Endothelial cell of umbilical vein (primary cell): ENCODE data around the gene PLA2G6. TPM values are rescaled to one million over a fixed set of nuclear protein-coding genes. Genes with fewer than 3 reads are reported as not detected.
A peak's percentile ranks its signal among the peaks of the same experiment; 100 is the strongest.

Source experiments
- BruUV-seq: library from RNA; stranded (reverse); fragments of 400-500 nt; replicated peaks from 2 replicates; lab custom pipeline; 2021; lab: Mats Ljungman, UMichigan
- CTCF ChIA-PET: fragments of 300-600, 350-600 bp; sonication (Branson Sonifier 250); formaldehyde crosslinking; loops from one replicate; lab custom pipeline; 2021; ENCODE audit warnings: antibody characterized with exemption, inconsistent platforms; lab: Charles Lee
- POLR2A ChIA-PET: fragments of 300-600, 350-600 bp; sonication (Branson Sonifier 250); formaldehyde crosslinking; loops from one replicate; lab custom pipeline; 2021; ENCODE audit warnings: antibody characterized with exemption, inconsistent platforms; lab: Charles Lee
- DNase-seq: peaks from one replicate; pipeline ENCODE4 v3.0.0-alpha.2; 2011; ENCODE audit warnings: low read depth, low spot score
- FAIRE-seq: peaks from 2 replicates; lab custom pipeline; 2011; peaks lifted over from hg19 to GRCh38; lab: Jason Lieb, UNC
- H2AFZ ChIP-seq: 2 replicates; pipeline ENCODE4 v1.6.0; 2012; ENCODE audit warnings: low read depth, low read length, control low read depth, inconsistent platforms
- H3K27ac ChIP-seq: 2 replicates; pipeline ENCODE4 v1.5.1; 2011; ENCODE audit warnings: low read depth, mild to moderate bottlenecking, control low read depth, low read length, moderate library complexity; ENCODE audit not compliant: insufficient read depth
- H3K27me3 ChIP-seq, 2 experiments: 2 replicates each; pipeline versions ENCODE4 v1.6.0 to v1.6.1; 2011; ENCODE audit warnings: low read length in 2 of 2, mixed read lengths in 1 of 2; ENCODE audit not compliant: control insufficient read depth in 2 of 2, insufficient read depth in 2 of 2
- H3K36me3 ChIP-seq, 2 experiments: 2 replicates in 1 of 2; 3 replicates in 1 of 2; pipeline ENCODE4 v1.5.1; 2011; ENCODE audit warnings: low read length in 2 of 2, mild to moderate bottlenecking in 1 of 2, moderate library complexity in 1 of 2; ENCODE audit not compliant: control insufficient read depth in 2 of 2, insufficient read depth in 2 of 2; ENCODE audit errors: extremely low read depth in 1 of 2
- H3K4me1 ChIP-seq: 3 replicates; pipeline ENCODE4 v1.5.1; 2011; ENCODE audit warnings: mild to moderate bottlenecking, low read length; ENCODE audit not compliant: control insufficient read depth, insufficient read depth; ENCODE audit errors: extremely low read depth
- H3K4me2 ChIP-seq: 2 replicates; pipeline ENCODE4 v1.6.1; 2011; ENCODE audit warnings: low read length, control low read depth, mixed read lengths; ENCODE audit not compliant: insufficient read depth
- H3K4me3 ChIP-seq, 3 experiments: fragments of 200-600 bp in 1 of 3; sonication (generic), shearing (Covaris generic) in 1 of 3; replicated peaks in 1 of 3; 2 replicates each; pipeline ENCODE4 v1.5.1; 2011 to 2016; ENCODE audit warnings: control low read depth in 3 of 3, low read length in 3 of 3, mild to moderate bottlenecking in 2 of 3, inconsistent platforms in 1 of 3, low read depth in 1 of 3, moderate library complexity in 1 of 3; ENCODE audit not compliant: insufficient read depth in 1 of 3
- H3K79me2 ChIP-seq: 2 replicates; pipeline ENCODE4 v1.6.0; 2012; ENCODE audit warnings: low read length, inconsistent platforms; ENCODE audit not compliant: control insufficient read depth, insufficient read depth
- H3K9ac ChIP-seq: replicated peaks from 2 replicates; pipeline ENCODE3; 2011; ENCODE audit warnings: low read length, control low read depth; ENCODE audit not compliant: insufficient read depth; ENCODE audit errors: extremely low read depth
- H3K9me1 ChIP-seq: replicated peaks from 3 replicates; pipeline ENCODE4 v1.6.0; 2011; ENCODE audit warnings: mild to moderate bottlenecking, low read length; ENCODE audit not compliant: control insufficient read depth, insufficient read depth; ENCODE audit errors: extremely low read depth
- H3K9me3 ChIP-seq: replicated peaks from 2 replicates; pipeline ENCODE4 v1.5.1; 2012; ENCODE audit warnings: low read length, inconsistent platforms; ENCODE audit not compliant: control insufficient read depth, insufficient read depth
- H4K20me1 ChIP-seq: replicated peaks from 2 replicates; pipeline ENCODE3; 2011; ENCODE audit warnings: mild to moderate bottlenecking, low read length; ENCODE audit not compliant: control insufficient read depth, insufficient read depth; ENCODE audit errors: extremely low read depth
- CTCF ChIP-seq, 2 donors: IDR thresholded peaks; 1 replicate in 1 of 2; 2 replicates in 1 of 2; pipeline ENCODE4 v1.5.1; 2011; ENCODE audit warnings: low read length in 2 of 2, mild to moderate bottlenecking in 2 of 2, moderate library complexity in 2 of 2, control low read depth in 1 of 2, inconsistent platforms in 1 of 2, low read depth in 1 of 2; ENCODE audit not compliant: insufficient read depth in 1 of 2; ENCODE audit errors: extremely low read depth in 1 of 2
- EZH2 ChIP-seq: IDR thresholded peaks from 2 replicates; pipeline ENCODE4 v1.6.1; 2012; ENCODE audit warnings: borderline replicate concordance, low read depth, mild to moderate bottlenecking, moderate library complexity, low read length, inconsistent platforms; ENCODE audit not compliant: severe bottlenecking
- FOS ChIP-seq: IDR thresholded peaks from 2 replicates; pipeline ENCODE4 v1.6.1; 2011; ENCODE audit warnings: mild to moderate bottlenecking, low read length, moderate library complexity, borderline replicate concordance; ENCODE audit not compliant: insufficient read depth
- GATA2 ChIP-seq: IDR thresholded peaks from 2 replicates; pipeline ENCODE4 v1.7.0; 2011; ENCODE audit warnings: low read depth, mild to moderate bottlenecking, moderate library complexity, mixed read lengths, low read length; ENCODE audit not compliant: insufficient read length, insufficient read depth
- JUN ChIP-seq: IDR thresholded peaks from 2 replicates; pipeline ENCODE4 v1.6.1; 2011; ENCODE audit warnings: borderline replicate concordance, low read depth; ENCODE audit not compliant: insufficient read length, insufficient read depth
- MAX ChIP-seq: IDR thresholded peaks from 2 replicates; pipeline ENCODE4 v1.6.1; 2011; ENCODE audit not compliant: insufficient read depth, insufficient read length
- MYC ChIP-seq: IDR thresholded peaks from one replicate; pipeline ENCODE4 v1.6.1; 2011; ENCODE audit warnings: mild to moderate bottlenecking, low read depth, low read length
- POLR2A ChIP-seq: IDR thresholded peaks from 2 replicates; pipeline ENCODE4 v1.6.1; 2012; ENCODE audit warnings: low read depth, mild to moderate bottlenecking, control low read depth, low read length
- POLR2AphosphoS5 ChIP-seq: IDR thresholded peaks from 2 replicates; pipeline ENCODE4 v1.6.1; 2012; ENCODE audit warnings: low read depth, mild to moderate bottlenecking, control low read depth, low read length, moderate library complexity; ENCODE audit not compliant: insufficient read depth
- dilution Hi-C: fragments of 300-500 bp; cut with MboI; formaldehyde crosslinking; loops from one replicate; pipeline ENCODE4 v1.15.0; 2019; ENCODE audit warnings: low sequenced_read_pairs; ENCODE audit not compliant: extremely low pct_ligation_motif_present
- intact Hi-C: fragments of 100-400 bp; cut with micrococcal nuclease; formaldehyde crosslinking; loops from one replicate; pipeline ENCODE4 v1.10.0; 2022
- polyA plus RNA-seq, 4 experiments: library from polyadenylated mRNA; depleted of rRNA in 3 of 4; stranded (reverse) in 3 of 4; unstranded in 1 of 4; fragments of >200 nt; gene quantifications; 2 replicates each; pipeline versions ENCODE4 v1.2.1 to v1.2.3, GENCODE V29; 2011 to 2012; ENCODE audit warnings: missing spikeins in 1 of 4
- total RNA-seq: library from RNA; stranded (reverse); gene quantifications from 2 replicates; pipeline ENCODE4 v1.2.3, GENCODE V29; 2021

Gene PLA2G6
- total and polyA plus RNA-seq, 2 donors (not counting 3 experiments of a cell fraction or from before 2014, with no cell fraction given): 6.6 to 10.3 TPM

GRCh38 chr22:38097557-38098409 is 83.8 kb downstream of the PLA2G6 start:
- BruUV-seq: no TSS peak
- intact Hi-C loops (no loop called here), dilution Hi-C loops (no loop called here)
- Histone ChIP-seq H4K20me1 (no peaks in the 10 kb centered on the region), H3K9ac (no peak overlapping the region), H3K4me2 (no peak overlapping the region), H3K27me3 (peaks cover 0 to 3% of the 10 kb centered on the region in 2 experiments), H2AFZ (no peak overlapping the region), H3K4me3 (no peak overlapping the region), H3K9me1 (no peaks in the 10 kb centered on the region), H3K9me3 (no peaks in the 10 kb centered on the region), H3K27ac (no peak overlapping the region), H3K36me3 (no peaks in the 10 kb centered on the region), H3K79me2 (no peaks in the 10 kb centered on the region), H3K4me1 (peaks cover 10% of the 10 kb centered on the region)
- TF ChIP-seq CTCF (IDR thresholded peaks at IDR 0.05; ENCODE audit: extremely low read depth in 1 of 2, insufficient read depth in 1 of 2, low read depth in 1 of 2, low read length in 2 of 2) (peak; percentile 36 to 60), POLR2A (no peak)
- FAIRE-seq (no peak), DNase-seq (peak; percentile 12)
- POLR2A ChIA-PET: no interaction called here
- CTCF ChIA-PET: interaction anchor here (0.7 to 4.0 kb wide), 27 partner anchors 8 to 470 kb away, joined by 3 to 25 read pairs (median 3); partner anchors contain the start of genes BAIAP2L2, MAFF and PLA2G6

GRCh38 chr22:38097058-38097457 is 84.6 kb downstream of the PLA2G6 start:
- no TSS peak for BruUV-seq

More at GRCh38 chr22:38097058-38097457, 84.6 kb downstream of the PLA2G6 start:
- no peak overlapping the region for H3K4me2 ChIP-seq
- POLR2A ChIA-PET: no interaction called here
- dilution Hi-C loops (no loop called here), intact Hi-C loops (no loop called here)
- TF ChIP-seq JUN (no peak), POLR2A (no peak), FOS (no peak), MAX (no peak), POLR2AphosphoS5 (no peak), CTCF (IDR thresholded peaks at IDR 0.05; ENCODE audit: extremely low read depth in 1 of 2, insufficient read depth in 1 of 2, low read depth in 1 of 2, low read length in 2 of 2) (no peak), MYC (no peak), GATA2 (no peak), EZH2 (no peak)
- no peaks in the 10 kb centered on the region for H3K9me3 ChIP-seq
- H3K9me1 ChIP-seq: no peaks in the 10 kb centered on the region
- H3K4me3 ChIP-seq: no peak overlapping the region
- H3K27me3 ChIP-seq: peaks cover 0 to 3% of the 10 kb centered on the region in 2 experiments
- H3K27ac ChIP-seq: no peak overlapping the region
- CTCF ChIA-PET: interaction anchor here (0.8 to 4.0 kb wide), 8 partner anchors 18 to 209 kb away, joined by 3 to 25 read pairs (median 5); partner anchors contain the start of gene MAFF
- no peak overlapping the region for H2AFZ ChIP-seq
- peaks cover 10% of the 10 kb centered on the region for H3K4me1 ChIP-seq
- H3K79me2 ChIP-seq: no peaks in the 10 kb centered on the region
- H4K20me1 ChIP-seq: no peaks in the 10 kb centered on the region
- no peak for DNase-seq
- H3K36me3 ChIP-seq: no peaks in the 10 kb centered on the region
- no peak overlapping the region for H3K9ac ChIP-seq
- FAIRE-seq: no peak
